ENCODE measurements around the gene OTUD7B. TPM values are rescaled to one million over a fixed set of nuclear protein-coding genes. Genes with fewer than 3 reads are reported as not detected.

Gene OTUD7B
- total and polyA plus RNA-seq, 2 of the 8 experiments (the other 6 are each of a cell fraction or from before 2014, with no cell fraction given): 4.2 to 21.5 TPM

- H2BK120ac ChIP-seq (replicated peaks; ENCODE audit: low read depth, low read length): no peak overlapping the region
- no peak for FAIRE-seq
Measured at GRCh38 chr1:149929856-149930255, 80.7 kb downstream of the OTUD7B start.

More at GRCh38 chr1:149929856-149930255, 80.7 kb downstream of the OTUD7B start:
- no peak overlapping the region for H3K18ac ChIP-seq (ENCODE audit: extremely low read depth, low read length)
- no peak overlapping the region for H2BK20ac ChIP-seq (ENCODE audit: low read length)
- 79% methylated on average over 2 of the region's 2 CpGs; no CpG with 5 or more reads in 1 of the 2 experiments for WGBS, 2 experiments (ENCODE audit: extremely low coverage in 1 of 2, insufficient coverage in 1 of 2, insufficient read length in 1 of 2, insufficient replicate concordance in 2 of 2, low coverage in 1 of 2, low lambda C conversion rate in 2 of 2, missing lambda C conversion rate in 1 of 2)
- ChIA-PET CTCF (ENCODE audit: partially characterized antibody) (interaction anchor here (0.7 to 1.6 kb wide), 6 partner anchors 12 to 285 kb away, joined by 3 to 9 read pairs (median 3); no protein-coding TSS in a partner anchor), POLR2A (ENCODE audit: partially characterized antibody) (interaction anchor here (0.9 to 4.3 kb wide), 7 partner anchors 9 to 80 kb away, joined by 3 to 60 read pairs (median 11); partner anchors contain the start of genes MTMR11 and OTUD7B)
- no peak overlapping the region for H3K9ac ChIP-seq (replicated peaks in 1 of 4; ENCODE audit: extremely low read depth in 1 of 4, low read depth in 3 of 4, low read length in 3 of 4)
- H3K4ac ChIP-seq (replicated peaks; ENCODE audit: insufficient read length, low read depth, low read length): no peak overlapping the region
- H2BK12ac ChIP-seq (ENCODE audit: low read depth, low read length): no peak overlapping the region
- H3K4me3 ChIP-seq (ENCODE audit: extremely low read depth in 1 of 4, insufficient read depth in 2 of 4, low read depth in 3 of 4, low read length in 4 of 4): no peak overlapping the region
- H3K36me3 ChIP-seq (ENCODE audit: control insufficient read depth in 2 of 4, insufficient read depth in 4 of 4, low read length in 3 of 4): peaks cover 6 to 20% (median 15%) of the 10 kb centered on the region in 4 experiments
- H3K9me3 ChIP-seq (ENCODE audit: insufficient read depth in 2 of 2, low read depth in 1 of 2, low read length in 1 of 2): no peaks in the 10 kb centered on the region
- H3K79me2 ChIP-seq (ENCODE audit: control insufficient read depth in 1 of 2, insufficient read depth in 2 of 2, low read length in 2 of 2): peaks cover 8 to 25% of the 10 kb centered on the region in 2 experiments
- no peak overlapping the region for H2AFZ ChIP-seq (ENCODE audit: low read length)
- no peak overlapping the region for H4K91ac ChIP-seq (replicated peaks; ENCODE audit: insufficient read length, low read length)
- no peak overlapping the region for H4K8ac ChIP-seq (ENCODE audit: extremely low read depth, insufficient read depth, low read length)
- no peak overlapping the region for H4K5ac ChIP-seq (ENCODE audit: insufficient read length, low read depth, low read length)
- H3K23me2 ChIP-seq (ENCODE audit: low read depth, low read length): peaks cover 5% of the 10 kb centered on the region
- no peak overlapping the region for H2BK5ac ChIP-seq (ENCODE audit: low read depth, low read length)
- H3K23ac ChIP-seq (ENCODE audit: insufficient read length): no peak overlapping the region
- H3K14ac ChIP-seq (ENCODE audit: insufficient read length): no peak overlapping the region
- no peak for DNase-seq (ENCODE audit: low read depth in 1 of 2, low spot score in 2 of 2)
- no peaks in the 10 kb centered on the region for H4K20me1 ChIP-seq (replicated peaks in 1 of 2; ENCODE audit: control insufficient read depth in 1 of 2, insufficient read depth in 2 of 2, low read length in 2 of 2)
- TF ChIP-seq SAP30 (IDR thresholded peaks at IDR 0.05; ENCODE audit: insufficient read depth, insufficient replicate concordance, low read length) (no peak), KDM4A (IDR thresholded peaks at IDR 0.05; ENCODE audit: low read depth, low read length, severe bottlenecking) (no peak), KDM1A (IDR thresholded peaks at IDR 0.05; ENCODE audit: borderline replicate concordance, low read length) (no peak), NRF1 (IDR thresholded peaks at IDR 0.05; ENCODE audit: low read depth, low read length) (no peak), CEBPB (IDR thresholded peaks at IDR 0.05; ENCODE audit: low read depth, low read length) (no peak), JUND (IDR thresholded peaks at IDR 0.05; ENCODE audit: low read length) (no peak), SRF (IDR thresholded peaks at IDR 0.05; ENCODE audit: low read depth, low read length) (no peak), RXRA (IDR thresholded peaks at IDR 0.05; ENCODE audit: insufficient read depth, low read depth, low read length) (no peak)
- TF ChIP-seq, protein P1, sequence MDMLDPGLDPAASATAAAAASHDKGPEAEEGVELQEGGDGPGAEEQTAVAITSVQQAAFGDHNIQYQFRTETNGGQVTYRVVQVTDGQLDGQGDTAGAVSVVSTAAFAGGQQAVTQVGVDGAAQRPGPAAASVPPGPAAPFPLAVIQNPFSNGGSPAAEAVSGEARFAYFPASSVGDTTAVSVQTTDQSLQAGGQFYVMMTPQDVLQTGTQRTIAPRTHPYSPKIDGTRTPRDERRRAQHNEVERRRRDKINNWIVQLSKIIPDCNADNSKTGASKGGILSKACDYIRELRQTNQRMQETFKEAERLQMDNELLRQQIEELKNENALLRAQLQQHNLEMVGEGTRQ (IDR thresholded peaks at IDR 0.05; ENCODE audit: low read length): no peak
- no peak overlapping the region for H3K56ac ChIP-seq (replicated peaks; ENCODE audit: insufficient read length, low read depth, low read length)
- H3K4me2 ChIP-seq (ENCODE audit: insufficient read depth in 1 of 2, low read depth in 2 of 2, low read length in 2 of 2): no peak overlapping the region
- H3K4me1 ChIP-seq (replicated peaks in 1 of 4; ENCODE audit: control insufficient read depth in 3 of 4, insufficient read depth in 4 of 4, low read length in 3 of 4): peaks cover 0 to 8% (median 4%) of the 10 kb centered on the region in 4 experiments; a peak in 4 of 7 replicates
- no peak overlapping the region for H2AK5ac ChIP-seq (ENCODE audit: low read depth, low read length)
- H3K27ac ChIP-seq (ENCODE audit: low read depth, low read length): no peak overlapping the region
- peaks cover 5% of the 10 kb centered on the region for H3K79me1 ChIP-seq (ENCODE audit: low read depth, low read length)
- no peak overlapping the region for H2BK15ac ChIP-seq (ENCODE audit: low read length)
- no peaks in the 10 kb centered on the region for H3K27me3 ChIP-seq (replicated peaks in 1 of 4; ENCODE audit: control insufficient read depth in 3 of 4, extremely low read depth in 1 of 4, insufficient read depth in 3 of 4, low read length in 3 of 4)

Data from H1 (cell line).